ENCODE measurements around the gene KCNQ5. TPM values are rescaled to one million over a fixed set of nuclear protein-coding genes. Genes with fewer than 3 reads are reported as not detected.

The KCNQ5 gene
- total and polyA plus RNA-seq, 2 of the 8 experiments (the other 6 are each of a cell fraction or from before 2014, with no cell fraction given): 0.83 to 1.2 TPM

- Histone ChIP-seq H3K23me2 (ENCODE audit: low read depth, low read length) (no peaks in the 10 kb centered on the region), H4K91ac (replicated peaks; ENCODE audit: insufficient read length, low read length) (no peak overlapping the region), H3K4ac (replicated peaks; ENCODE audit: insufficient read length, low read depth, low read length) (no peak overlapping the region), H3K4me2 (ENCODE audit: insufficient read depth in 1 of 2, low read depth in 2 of 2, low read length in 2 of 2) (no peak overlapping the region), H3K18ac (ENCODE audit: extremely low read depth, low read length) (no peak overlapping the region), H4K20me1 (replicated peaks in 1 of 2; ENCODE audit: control insufficient read depth in 1 of 2, insufficient read depth in 2 of 2, low read length in 2 of 2) (no peaks in the 10 kb centered on the region), H3K4me1 (replicated peaks in 1 of 4; ENCODE audit: control insufficient read depth in 3 of 4, insufficient read depth in 4 of 4, low read length in 3 of 4) (no peaks in the 10 kb centered on the region), H2BK120ac (replicated peaks; ENCODE audit: low read depth, low read length) (no peak overlapping the region), H3K27me3 (replicated peaks in 1 of 4; ENCODE audit: control insufficient read depth in 3 of 4, extremely low read depth in 1 of 4, insufficient read depth in 3 of 4, low read length in 3 of 4) (no peaks in the 10 kb centered on the region), H3K9me3 (ENCODE audit: insufficient read depth in 2 of 2, low read depth in 1 of 2, low read length in 1 of 2) (no peaks in the 10 kb centered on the region), H3K79me1 (ENCODE audit: low read depth, low read length) (no peaks in the 10 kb centered on the region), H2AK5ac (ENCODE audit: low read depth, low read length) (no peak overlapping the region), H3K27ac (ENCODE audit: low read depth, low read length) (no peak overlapping the region), H3K4me3 (ENCODE audit: extremely low read depth in 1 of 4, insufficient read depth in 2 of 4, low read depth in 3 of 4, low read length in 4 of 4) (no peak overlapping the region), H2BK12ac (ENCODE audit: low read depth, low read length) (no peak overlapping the region), H4K5ac (ENCODE audit: insufficient read length, low read depth, low read length) (no peak overlapping the region), H3K9ac (replicated peaks in 1 of 4; ENCODE audit: extremely low read depth in 1 of 4, low read depth in 3 of 4, low read length in 3 of 4) (no peak overlapping the region), H2BK15ac (ENCODE audit: low read length) (no peak overlapping the region), H3K23ac (ENCODE audit: insufficient read length) (no peak overlapping the region), H3K56ac (replicated peaks; ENCODE audit: insufficient read length, low read depth, low read length) (no peak overlapping the region), H3K14ac (ENCODE audit: insufficient read length) (no peak overlapping the region), H3K36me3 (ENCODE audit: control insufficient read depth in 2 of 4, insufficient read depth in 4 of 4, low read length in 3 of 4) (no peaks in the 10 kb centered on the region), H2AFZ (ENCODE audit: low read length) (no peak overlapping the region), H2BK5ac (ENCODE audit: low read depth, low read length) (no peak overlapping the region), H3K79me2 (ENCODE audit: control insufficient read depth in 1 of 2, insufficient read depth in 2 of 2, low read length in 2 of 2) (no peaks in the 10 kb centered on the region), H4K8ac (ENCODE audit: extremely low read depth, insufficient read depth, low read length) (no peak overlapping the region), H2BK20ac (ENCODE audit: low read length) (no peak overlapping the region)
- WGBS, 2 experiments (ENCODE audit: extremely low coverage in 1 of 2, insufficient coverage in 1 of 2, insufficient read length in 1 of 2, insufficient replicate concordance in 2 of 2, low coverage in 1 of 2, low lambda C conversion rate in 2 of 2, missing lambda C conversion rate in 1 of 2): 95% methylated on average over 1 of the region's 1 CpG; no CpG with 5 or more reads in 1 of the 2 experiments
- DNase-seq (ENCODE audit: low read depth in 1 of 2, low spot score in 2 of 2) (no peak), FAIRE-seq (no peak)
- ChIA-PET CTCF (ENCODE audit: partially characterized antibody) (interaction anchor here (0.7 to 1.4 kb wide), 3 partner anchors 9 to 1660 kb away, joined by 3 to 4 read pairs (median 3); no protein-coding TSS in a partner anchor), POLR2A (ENCODE audit: partially characterized antibody) (no interaction called here)
- no peak for TF ChIP-seq POLR2AphosphoS5 (IDR thresholded peaks at IDR 0.05; ENCODE audit: low read depth, low read length)
- no peak for TF ChIP-seq BACH1 (IDR thresholded peaks at IDR 0.05; ENCODE audit: low read length)
- no peak for TF ChIP-seq MAX (IDR thresholded peaks at IDR 0.05)
- TF ChIP-seq SIRT6 (IDR thresholded peaks at IDR 0.05; ENCODE audit: low read length): no peak
- no peak for TF ChIP-seq KDM1A (IDR thresholded peaks at IDR 0.05; ENCODE audit: borderline replicate concordance, low read length)
- TF ChIP-seq RNF2 (IDR thresholded peaks at IDR 0.05; ENCODE audit: borderline replicate concordance, low read depth, low read length, missing control alignments, poor library complexity, severe bottlenecking): no peak
- no peak for TF ChIP-seq CREB1 (IDR thresholded peaks at IDR 0.05)
Measured at GRCh38 chr6:73064266-73064665, 442.4 kb downstream of the KCNQ5 start.

Data from H1 (cell line).